ENCODE data around the gene CBARP.

Gene CBARP

GRCh38 chr19:1236576-1236975 is 1.2 kb downstream of the CBARP start:
- no peak for DNase-seq

- DNase-seq = no peak
These were observed 1.9 kb downstream of the CBARP start for GRCh38 chr19:1235625-1236538.

DNA sequence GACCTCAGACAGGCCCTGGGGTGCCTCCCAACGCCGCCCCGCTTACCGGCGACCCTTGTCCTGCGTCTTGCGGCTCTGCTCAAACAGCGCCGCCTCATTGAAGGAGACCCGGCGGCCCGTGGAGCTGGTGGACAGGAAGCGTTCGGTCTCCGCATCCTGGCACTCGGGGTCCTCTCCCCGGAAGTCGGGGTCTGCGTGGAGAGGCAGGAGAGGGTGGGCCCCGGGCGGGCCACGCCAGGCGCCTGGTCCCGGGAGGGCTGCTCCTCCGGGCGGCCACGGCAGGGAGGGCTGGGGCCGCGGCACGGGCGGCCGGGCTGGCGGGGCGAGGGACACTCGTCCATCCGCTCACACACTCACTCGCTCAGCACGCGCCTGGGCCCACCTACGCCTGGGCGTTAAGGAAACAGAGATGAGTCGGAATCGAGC is 2.8 kb downstream of the CBARP start:
- no peak for DNase-seq

GRCh38 chr19:1234051-1234954 is 3.5 kb downstream of the CBARP start:
- no peak for DNase-seq

- DNase-seq = no peak
These were observed 4.6 kb downstream of the CBARP start for GRCh38 chr19:1233115-1233667.

DNA sequence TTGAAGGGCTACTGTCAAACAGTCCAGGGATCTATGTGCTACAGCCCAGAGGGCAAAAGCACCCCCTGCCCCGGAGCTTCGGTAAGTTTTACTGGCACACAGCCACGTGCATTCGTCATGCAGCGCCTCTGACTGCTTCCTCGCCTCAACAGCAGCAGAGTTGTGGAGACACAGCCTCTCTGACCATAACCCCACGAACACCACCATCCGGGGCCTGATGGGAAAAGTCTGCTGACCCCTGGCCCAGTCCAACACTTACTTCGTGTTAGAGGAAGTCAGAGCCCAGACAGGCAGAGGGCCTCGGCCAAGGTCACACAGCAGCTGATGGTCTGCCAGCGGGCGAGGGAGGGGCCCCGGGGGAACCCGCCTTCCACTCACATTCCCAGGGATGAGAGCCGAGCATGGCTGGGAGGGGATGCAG is 5.1 kb downstream of the CBARP start:
- no peak for DNase-seq

DNA sequence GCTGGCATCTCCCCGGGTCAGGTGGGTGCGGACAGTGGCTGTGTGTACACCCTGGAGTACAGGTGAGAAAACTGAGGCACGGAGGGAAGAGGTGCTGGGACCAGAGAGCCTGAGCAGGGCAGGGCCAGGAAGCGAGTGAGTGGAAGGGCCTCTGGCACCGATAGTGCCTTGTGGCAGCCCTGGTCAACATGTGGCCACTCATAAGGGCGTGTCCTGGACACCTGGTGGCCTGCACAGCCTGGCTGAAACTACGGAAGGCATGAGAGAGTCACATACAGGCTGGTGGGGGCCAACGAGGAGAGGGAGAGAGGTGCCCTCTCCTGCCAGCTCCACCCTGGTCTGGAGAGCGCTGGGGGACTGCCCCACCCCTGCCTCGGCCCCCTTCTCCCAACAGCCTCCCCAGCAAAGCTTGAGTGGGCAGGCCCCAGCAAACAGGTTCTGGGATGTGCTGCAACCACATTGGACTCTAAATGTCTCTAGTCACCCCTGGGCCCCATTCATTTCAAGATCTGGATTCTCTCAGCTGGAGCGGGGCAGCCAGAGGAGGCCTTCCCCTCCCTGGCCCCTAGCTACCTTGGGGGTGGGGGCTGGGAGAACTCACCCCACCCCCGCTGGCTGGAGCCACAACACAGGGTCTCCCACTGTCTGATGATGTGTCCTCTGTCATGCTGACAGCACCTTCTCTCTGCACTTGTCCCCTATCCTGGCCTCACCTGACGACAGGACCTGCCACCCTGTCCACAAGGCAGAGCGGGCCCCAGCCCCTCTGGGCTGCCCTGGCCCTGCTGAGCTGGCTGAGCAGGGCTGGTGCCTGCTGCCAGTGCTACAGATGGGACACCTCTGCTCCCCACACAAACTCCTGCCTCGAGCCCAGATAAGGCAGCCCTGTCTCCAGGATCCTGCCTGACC is 5.8 kb downstream of the CBARP start:
- DNase-seq = no peak

DNA sequence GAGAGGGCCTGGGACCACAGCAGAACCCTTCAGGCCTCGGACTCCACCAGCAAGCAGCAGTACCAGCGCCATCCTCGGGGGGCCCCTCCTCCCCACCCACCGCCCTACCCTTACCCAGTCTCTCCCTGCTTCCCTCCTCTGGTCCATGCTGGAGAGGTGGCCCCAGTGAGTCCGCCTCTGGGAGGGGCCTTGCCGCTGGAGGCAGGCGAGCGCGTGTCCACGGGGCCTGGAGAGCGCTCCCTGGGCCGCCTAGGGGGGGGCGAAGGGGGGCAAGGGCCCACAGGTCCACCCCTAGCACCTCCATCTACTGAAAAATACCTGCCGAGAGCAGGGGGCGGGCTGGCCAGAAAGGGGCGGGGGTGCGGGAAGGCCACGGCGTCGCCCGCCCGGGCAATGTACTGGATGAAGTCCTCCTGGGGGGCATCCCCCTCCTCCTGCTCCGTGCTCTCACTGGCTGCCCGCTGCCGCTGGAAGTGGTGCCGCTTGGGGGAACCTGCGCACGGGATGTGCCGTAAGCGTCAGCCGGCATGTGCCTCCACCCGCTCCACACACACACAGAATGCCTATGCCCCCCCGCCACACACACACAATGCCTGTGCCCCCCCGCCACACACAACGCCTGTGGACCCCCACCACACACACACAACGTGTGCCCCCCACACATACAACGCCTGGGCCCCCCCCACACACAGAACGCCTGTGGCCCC is 6.9 kb downstream of the CBARP start:
- DNase-seq = no peak

DNA sequence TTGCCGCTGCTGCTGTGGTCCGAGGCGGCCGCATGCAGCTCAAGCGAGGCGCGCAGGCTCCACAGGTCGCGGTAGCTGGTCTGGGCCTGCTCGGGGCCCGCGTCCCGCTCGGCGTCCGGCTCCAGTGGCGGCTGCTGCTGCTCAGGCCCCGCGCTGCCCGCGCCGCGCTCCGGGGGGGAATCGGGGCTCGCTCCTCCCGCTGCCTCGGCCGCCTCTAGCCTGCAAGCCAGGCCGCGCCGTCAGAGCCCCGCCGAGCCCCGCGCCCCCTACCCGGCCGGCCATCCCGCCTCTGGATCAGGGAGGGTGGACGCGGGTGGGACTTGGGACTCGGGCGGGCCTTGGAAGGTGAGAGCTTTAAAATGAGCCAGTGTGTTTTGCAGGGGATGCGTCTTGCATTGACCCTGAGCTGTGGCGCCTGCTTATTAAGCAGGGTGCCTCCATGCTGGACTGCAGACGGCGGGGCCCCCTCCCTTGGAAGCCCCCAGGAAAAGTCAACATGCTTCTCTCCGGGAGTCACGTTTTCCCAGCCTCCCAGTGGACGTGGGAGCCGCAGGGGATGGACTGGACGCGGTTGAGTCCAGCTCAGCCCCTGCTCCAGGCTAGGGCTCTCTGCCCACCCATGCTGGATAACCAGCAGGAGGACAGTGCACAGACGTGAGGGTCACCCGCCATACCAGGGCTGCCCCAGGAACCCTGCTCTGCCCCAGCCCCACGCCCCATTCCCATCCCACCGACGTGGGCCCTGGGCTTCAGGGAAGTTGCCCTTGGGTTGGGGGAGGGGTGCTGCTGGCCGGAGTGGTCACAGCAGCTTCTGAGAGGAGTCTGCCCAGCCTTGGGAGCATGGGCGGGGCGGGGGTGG is 7.7 kb downstream of the CBARP start:
- DNase-seq = no peak

DNA sequence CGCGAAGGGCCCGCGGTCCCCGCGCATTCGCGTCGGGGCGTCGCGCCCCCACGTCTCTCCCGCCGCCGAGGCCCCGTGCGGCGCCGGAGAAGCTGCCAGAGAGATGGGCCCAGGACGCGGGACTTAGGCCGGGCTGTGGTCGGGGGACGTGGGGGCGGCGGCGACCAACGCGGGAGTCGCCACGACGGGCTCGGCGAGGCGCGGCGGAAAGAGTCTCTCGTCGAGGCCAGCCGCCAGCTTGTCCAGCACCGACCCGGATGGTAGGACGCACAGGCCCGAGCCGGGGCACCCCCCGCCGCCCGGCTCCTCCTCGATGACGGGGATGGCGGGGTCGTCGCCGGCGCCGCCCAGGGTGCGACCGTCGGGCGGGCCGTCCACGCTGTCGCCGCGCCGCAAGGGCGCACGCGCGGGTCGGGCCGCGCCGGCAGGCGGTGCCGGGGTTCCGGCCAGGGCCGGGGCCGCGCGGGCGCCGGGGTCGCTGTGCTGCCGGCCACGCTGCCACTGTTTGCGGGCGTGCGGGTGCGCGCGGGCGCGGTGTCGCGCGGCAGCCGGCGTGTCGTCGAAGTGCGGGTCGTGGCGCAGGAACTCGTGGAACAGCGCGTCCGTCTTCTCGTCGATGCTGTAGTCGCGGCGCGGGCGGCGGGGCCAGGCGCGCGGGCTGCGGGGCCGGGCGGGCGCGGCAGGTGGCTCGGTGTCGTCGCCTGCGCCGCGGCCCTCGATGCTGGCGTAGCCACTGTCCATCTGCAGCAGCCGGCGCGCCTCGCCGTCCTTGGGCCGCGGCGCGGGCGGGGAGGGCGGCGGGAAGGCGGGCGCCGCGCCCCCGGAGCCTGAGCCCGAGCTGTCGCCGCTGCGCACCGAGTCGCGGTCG is 8.5 kb downstream of the CBARP start:
- no peak for DNase-seq

DNA sequence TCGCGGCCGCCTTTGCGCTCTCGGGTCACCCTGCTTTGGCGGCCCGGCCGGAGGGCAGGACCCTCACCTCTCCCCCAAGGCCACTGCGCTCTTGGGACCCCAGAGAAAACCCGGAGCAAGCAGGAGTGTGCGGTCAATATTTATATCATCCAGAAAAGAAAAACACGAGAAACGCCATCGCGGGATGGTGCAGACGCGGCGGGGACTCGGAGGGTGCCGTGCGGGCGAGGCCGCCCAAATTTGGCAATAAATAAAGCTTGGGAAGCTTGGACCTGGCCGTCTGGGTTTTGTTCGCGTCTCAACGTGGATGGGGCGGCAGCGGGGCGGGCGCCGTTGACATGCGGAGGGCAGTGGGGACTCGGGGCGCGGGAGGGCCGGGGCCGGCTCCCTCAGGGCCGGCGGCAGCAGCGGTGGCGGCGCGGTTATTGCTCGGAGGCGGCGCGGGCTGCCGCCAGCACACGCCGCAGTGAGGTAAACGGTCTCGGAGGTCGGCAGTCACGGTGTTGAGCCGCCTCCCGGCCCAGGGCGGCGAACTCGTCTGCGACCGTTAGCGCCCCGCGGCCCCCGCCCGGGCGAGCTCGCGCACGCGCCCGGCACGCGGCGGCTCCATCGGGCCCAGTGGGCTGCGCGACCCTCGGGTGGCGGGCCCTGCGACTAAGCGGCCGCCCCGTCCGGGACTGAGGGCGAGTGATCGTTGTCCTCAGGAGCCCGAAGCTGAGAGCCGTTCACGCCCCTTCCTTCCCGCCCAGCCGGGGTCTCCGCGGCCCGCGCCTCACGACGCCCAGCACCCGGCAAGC is 9.4 kb downstream of the CBARP start:
- no peak for DNase-seq

DNA sequence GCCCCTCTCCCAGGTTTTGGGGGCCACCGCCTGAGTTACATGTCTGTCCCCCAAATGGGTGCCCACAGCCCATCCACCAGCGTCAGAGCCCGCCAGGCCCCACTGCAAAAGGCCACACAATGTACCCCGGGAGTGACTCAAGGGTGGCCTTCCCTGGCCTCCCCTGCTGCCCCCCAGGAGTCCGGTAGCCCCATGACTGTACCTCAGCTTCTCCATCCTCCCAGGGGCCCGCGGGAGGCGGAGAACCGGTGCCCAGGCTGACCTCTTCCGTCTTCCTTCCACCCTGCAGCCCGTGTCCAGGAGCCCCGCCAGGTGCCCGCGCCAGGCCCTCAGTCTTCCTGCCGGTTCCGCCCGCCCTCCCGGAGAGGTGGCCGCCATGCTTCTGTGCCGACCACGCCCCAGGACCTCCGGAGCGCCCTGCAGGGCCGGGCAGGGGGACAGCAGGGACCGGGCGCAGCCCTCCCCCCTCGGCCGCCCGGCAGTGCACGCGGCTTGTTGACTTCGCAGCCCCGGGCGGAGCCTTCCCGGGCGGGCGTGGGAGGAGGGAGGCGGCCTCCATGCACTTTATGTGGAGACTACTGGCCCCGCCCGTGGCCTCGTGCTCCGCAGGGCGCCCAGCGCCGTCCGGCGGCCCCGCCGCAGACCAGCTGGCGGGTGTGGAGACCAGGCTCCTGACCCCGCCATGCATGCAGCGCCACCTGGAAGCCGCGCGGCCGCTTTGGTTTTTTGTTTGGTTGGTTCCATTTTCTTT is 10.3 kb downstream of the CBARP start:
- no peak for DNase-seq

- DNase-seq = no peak
These were observed 11.1 kb downstream of the CBARP start for GRCh38 chr19:1226522-1227303.

DNA sequence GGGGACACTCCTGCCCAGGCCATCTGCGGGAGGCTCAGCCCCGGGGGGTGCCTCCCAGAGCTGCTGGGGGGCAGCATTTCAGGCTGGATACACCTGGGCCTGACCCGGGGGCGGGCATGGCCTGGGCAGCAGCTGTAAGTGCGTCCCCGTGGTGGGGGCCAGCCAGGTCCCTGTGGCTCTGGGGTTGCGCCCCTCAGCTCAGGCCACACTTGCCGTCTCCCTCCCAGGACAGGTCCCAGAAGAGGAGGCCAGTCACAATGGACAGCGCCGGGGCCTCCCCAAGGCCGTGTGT is 11.6 kb downstream of the CBARP start:
- DNase-seq = no peak

DNA sequence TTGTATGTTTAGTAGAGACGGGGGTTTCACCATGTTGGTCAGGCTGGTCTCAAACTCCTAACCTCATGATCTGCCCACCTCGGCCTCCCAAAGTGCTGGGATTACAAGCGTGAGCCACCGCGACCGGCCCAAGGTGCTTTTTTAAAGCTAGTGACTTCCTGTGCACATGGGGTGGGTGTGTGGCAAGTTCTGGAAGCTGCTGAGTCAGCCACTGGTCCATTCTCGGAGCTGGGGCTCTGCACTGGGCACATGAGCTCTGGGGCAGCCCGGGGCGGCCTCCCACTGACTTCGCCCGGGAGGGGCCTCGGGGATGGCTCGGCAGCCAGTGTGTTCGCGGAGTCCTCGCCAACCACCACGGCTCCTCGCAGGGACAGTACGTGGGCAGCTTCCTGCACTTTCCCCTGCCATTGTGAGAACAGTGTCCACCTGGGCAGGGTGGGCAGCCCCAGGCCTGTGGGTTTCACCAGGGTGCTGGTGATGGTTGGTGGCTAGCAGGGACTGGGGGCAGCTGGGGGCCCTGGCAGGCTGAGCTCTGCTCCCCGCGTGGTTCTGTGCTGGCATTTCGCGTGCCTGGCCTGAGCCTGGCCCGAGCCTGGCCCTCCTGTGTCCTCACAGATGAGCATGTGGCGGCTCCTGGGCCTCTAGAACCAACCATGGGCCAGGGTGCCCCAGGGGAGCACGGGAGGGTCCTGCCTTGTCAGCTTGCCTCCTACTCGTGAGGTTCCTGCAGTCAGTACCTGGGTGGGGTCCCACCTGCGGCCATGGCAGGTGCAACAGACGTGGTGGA is 12.2 kb downstream of the CBARP start:
- DNase-seq = no peak

DNA sequence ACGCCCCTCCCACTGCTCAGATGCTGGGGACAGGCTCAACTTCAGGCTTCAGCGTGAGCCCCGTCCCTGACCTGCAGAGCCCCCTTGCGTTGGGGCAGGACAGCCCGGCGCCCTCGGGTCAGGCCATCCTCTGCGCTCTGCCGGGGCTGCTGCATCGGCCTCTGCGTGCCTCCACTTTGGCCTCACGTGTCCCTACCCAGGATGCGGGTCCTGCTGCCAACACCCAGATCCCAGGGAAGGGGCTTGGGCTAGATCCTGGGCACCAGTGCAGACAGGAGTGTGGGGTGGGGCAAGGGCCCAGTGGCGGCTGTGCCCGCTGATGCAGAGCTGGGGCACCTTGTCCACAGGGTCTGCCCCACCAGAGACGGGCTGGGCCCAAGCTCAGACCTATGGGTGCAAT is 13.0 kb downstream of the CBARP start:
- no peak for DNase-seq
